Spleen (tissue), 11 donors: ENCODE measurements around the gene CCDC71L. TPM values are rescaled to one million over a fixed set of nuclear protein-coding genes. Genes with fewer than 3 reads are reported as not detected.

ENCODE experiments used
- DNase-seq: peaks from one replicate; pipeline ENCODE4 v3.0.0-alpha.2; 2020
- H3K27ac ChIP-seq, 8 donors: fragments of 200-600 bp; sonication (generic) in 7 of 8; 1 replicate in 4 of 8; 2 replicates in 4 of 8; pipeline versions ENCODE4 v1.5.0 to v1.8.0; 2016 to 2021; ENCODE audit warnings: inconsistent platforms in 4 of 8, mild to moderate bottlenecking in 4 of 8, moderate library complexity in 1 of 8
- H3K27me3 ChIP-seq, 7 donors: fragments of 200-600 bp; sonication (generic) in 6 of 7; replicated peaks in 1 of 7; 1 replicate in 4 of 7; 2 replicates in 3 of 7; pipeline versions ENCODE4 v1.5.0 to v1.8.0; 2016 to 2021; ENCODE audit warnings: inconsistent platforms in 3 of 7, mild to moderate bottlenecking in 1 of 7
- H3K36me3 ChIP-seq, 6 donors: fragments of 200-600 bp; sonication (generic) in 5 of 6; 1 replicate in 4 of 6; 2 replicates in 2 of 6; pipeline versions ENCODE4 v1.5.0 to v1.8.0; 2016 to 2021; ENCODE audit warnings: inconsistent platforms in 2 of 6
- H3K4me1 ChIP-seq, 6 donors: fragments of 200-600 bp; sonication (generic) in 5 of 6; 1 replicate in 3 of 6; 2 replicates in 3 of 6; pipeline versions ENCODE4 v1.5.0 to v1.8.0; 2016 to 2021; ENCODE audit warnings: inconsistent platforms in 3 of 6
- H3K4me3 ChIP-seq, 8 donors: fragments of 200-600 bp; sonication (generic) in 7 of 8; 1 replicate in 4 of 8; 2 replicates in 4 of 8; pipeline versions ENCODE4 v1.5.0 to v1.8.0; 2016 to 2021; ENCODE audit warnings: inconsistent platforms in 4 of 8, mild to moderate bottlenecking in 4 of 8, moderate library complexity in 2 of 8
- H3K9me3 ChIP-seq, 8 donors: fragments of 200-600 bp; sonication (generic) in 7 of 8; 1 replicate in 4 of 8; 2 replicates in 4 of 8; pipeline versions ENCODE4 v1.5.0 to v1.8.0; 2016 to 2021; ENCODE audit warnings: inconsistent platforms in 4 of 8
- POLR2A ChIP-seq, 3 donors: fragments of 450-650 bp; IDR thresholded peaks; one replicate each; pipeline ENCODE4 v1.5.1; 2017; ENCODE audit warnings: antibody characterized with exemption in 3 of 3, mild to moderate bottlenecking in 1 of 3
- POLR2AphosphoS5 ChIP-seq, 3 donors: sonication (generic); formaldehyde crosslinking; IDR thresholded peaks; one replicate each; pipeline ENCODE4 v1.5.1; 2017; ENCODE audit warnings: antibody characterized with exemption in 3 of 3
- WGBS, 5 donors: extraction: QIAGEN DNeasy Blood & Tissue Kit in 3 of 5; methylation state at CpG; one replicate each; pipeline versions ENCODE4 v1.1.5 to v1.1.7; 2013 to 2018; 5-methylcytosine and 5-hydroxymethylcytosine counted together
- intact Hi-C: fragments of 100-400 bp; cut with DNase I; formaldehyde crosslinking; loops from one replicate; pipeline ENCODE4 v1.15.0; 2023; ENCODE audit warnings: low total_unique reads
- polyA plus RNA-seq, 3 donors: library from polyadenylated mRNA; stranded (reverse); fragments of 200-250 nt; gene quantifications; one replicate each; pipeline ENCODE4 v1.2.1, GENCODE V29; 2013
- total RNA-seq, 7 donors: library from RNA; depleted of rRNA in 3 of 7; stranded (reverse); fragments of >200 nt in 3 of 7; fragmentation: NEBNext Ultra II Directional in 4 of 7; extraction: Animal tissue kit (Norgen Biotek cat#: 25700) in 4 of 7; gene quantifications; one replicate each; pipeline versions ENCODE4 v1.1.0 to v1.2.1, GENCODE V29; 2016 to 2021
- TF ChIP-seq, protein P1 (sequence below), 11 experiments: fragments of 200-600 bp in 7 of 11; fragments of 450-650 bp in 4 of 11; sonication (generic) in 4 of 11; IDR thresholded peaks in 8 of 11; conservative IDR thresholded peaks in 3 of 11; 1 replicate in 7 of 11; 2 replicates in 4 of 11; pipeline versions ENCODE4 v1.4.0 to v1.8.0; 2016 to 2021; ENCODE audit warnings: antibody characterized with exemption in 11 of 11, inconsistent platforms in 4 of 11, mild to moderate bottlenecking in 1 of 11
- donor health status: healthy with polysubstance abuse.
- donor health status: DM: no; HTN: no; CAD: no; lungs with moderate emphysema.
- donor health status: DM: no; HTN: no; CAD: no.
- donor health status: Bipolar disorder and iron deficiency.
- donor health status: healthy.
- donor health status: DM: no; HTN: no; CAD: no.
- donor health status: DM: yes; HTN: yes; CAD: no.

The CCDC71L gene
- total and polyA plus RNA-seq, 10 donors: 22.7 to 70.9 (median 36.4) TPM

GRCh38 chr7:106618480-106618879, 42.5 kb downstream of the CCDC71L start:
- no peaks in the 10 kb centered on the region for H3K27me3 ChIP-seq
- 70 to 86% (median 77%) methylated on average over 1 of the region's 1 CpG for WGBS, 5 donors
- no peak overlapping the region for H3K4me3 ChIP-seq
- peaks cover 0 to 9% (median 0%) of the 10 kb centered on the region in 6 donors for H3K4me1 ChIP-seq
- H3K9me3 ChIP-seq: peaks cover 0 to 29% (median 15%) of the 10 kb centered on the region in 8 donors
- TF ChIP-seq, protein P1, sequence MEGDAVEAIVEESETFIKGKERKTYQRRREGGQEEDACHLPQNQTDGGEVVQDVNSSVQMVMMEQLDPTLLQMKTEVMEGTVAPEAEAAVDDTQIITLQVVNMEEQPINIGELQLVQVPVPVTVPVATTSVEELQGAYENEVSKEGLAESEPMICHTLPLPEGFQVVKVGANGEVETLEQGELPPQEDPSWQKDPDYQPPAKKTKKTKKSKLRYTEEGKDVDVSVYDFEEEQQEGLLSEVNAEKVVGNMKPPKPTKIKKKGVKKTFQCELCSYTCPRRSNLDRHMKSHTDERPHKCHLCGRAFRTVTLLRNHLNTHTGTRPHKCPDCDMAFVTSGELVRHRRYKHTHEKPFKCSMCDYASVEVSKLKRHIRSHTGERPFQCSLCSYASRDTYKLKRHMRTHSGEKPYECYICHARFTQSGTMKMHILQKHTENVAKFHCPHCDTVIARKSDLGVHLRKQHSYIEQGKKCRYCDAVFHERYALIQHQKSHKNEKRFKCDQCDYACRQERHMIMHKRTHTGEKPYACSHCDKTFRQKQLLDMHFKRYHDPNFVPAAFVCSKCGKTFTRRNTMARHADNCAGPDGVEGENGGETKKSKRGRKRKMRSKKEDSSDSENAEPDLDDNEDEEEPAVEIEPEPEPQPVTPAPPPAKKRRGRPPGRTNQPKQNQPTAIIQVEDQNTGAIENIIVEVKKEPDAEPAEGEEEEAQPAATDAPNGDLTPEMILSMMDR (IDR thresholded peaks at IDR 0.05 in 8 of 11, conservative IDR thresholded peaks at IDR 0.05 in 3 of 11): no peak
- TF ChIP-seq POLR2A (IDR thresholded peaks at IDR 0.05) (no peak), POLR2AphosphoS5 (IDR thresholded peaks at IDR 0.05) (no peak)
- intact Hi-C loops: no loop called here
- DNase-seq: no peak
- no peaks in the 10 kb centered on the region for H3K36me3 ChIP-seq
- H3K27ac ChIP-seq: no peak overlapping the region

GRCh38 chr7:106617860-106618259, 43.1 kb downstream of the CCDC71L start:
- H3K27ac ChIP-seq: no peak overlapping the region
- no peak overlapping the region for H3K4me3 ChIP-seq
- intact Hi-C loops: no loop called here
- H3K4me1 ChIP-seq: peaks cover 0 to 9% (median 0%) of the 10 kb centered on the region in 6 donors
- DNase-seq: no peak
- H3K36me3 ChIP-seq: no peaks in the 10 kb centered on the region
- peaks cover 0 to 24% (median 16%) of the 10 kb centered on the region in 8 donors for H3K9me3 ChIP-seq
- H3K27me3 ChIP-seq: no peaks in the 10 kb centered on the region
- WGBS, 5 donors: 81 to 98% (median 82%) methylated on average over 2 of the region's 2 CpGs
- TF ChIP-seq, protein P1 (IDR thresholded peaks at IDR 0.05 in 8 of 11, conservative IDR thresholded peaks at IDR 0.05 in 3 of 11): no peak
- TF ChIP-seq POLR2AphosphoS5 (IDR thresholded peaks at IDR 0.05) (no peak), POLR2A (IDR thresholded peaks at IDR 0.05) (no peak)

GRCh38 chr7:106616708-106617051, 44.3 kb downstream of the CCDC71L start:
- H3K36me3 ChIP-seq: no peaks in the 10 kb centered on the region
- TF ChIP-seq POLR2A (IDR thresholded peaks at IDR 0.05) (no peak), POLR2AphosphoS5 (IDR thresholded peaks at IDR 0.05) (no peak)
- TF ChIP-seq, protein P1 (IDR thresholded peaks at IDR 0.05 in 8 of 11, conservative IDR thresholded peaks at IDR 0.05 in 3 of 11): no peak
- no peak overlapping the region for H3K4me3 ChIP-seq
- no peak overlapping the region for H3K27ac ChIP-seq
- no peaks in the 10 kb centered on the region for H3K27me3 ChIP-seq
- peaks cover 0 to 9% (median 0%) of the 10 kb centered on the region in 6 donors for H3K4me1 ChIP-seq
- H3K9me3 ChIP-seq: peaks cover 0 to 22% (median 11%) of the 10 kb centered on the region in 8 donors
- intact Hi-C loops: no loop called here
- DNase-seq: no peak

DNA sequence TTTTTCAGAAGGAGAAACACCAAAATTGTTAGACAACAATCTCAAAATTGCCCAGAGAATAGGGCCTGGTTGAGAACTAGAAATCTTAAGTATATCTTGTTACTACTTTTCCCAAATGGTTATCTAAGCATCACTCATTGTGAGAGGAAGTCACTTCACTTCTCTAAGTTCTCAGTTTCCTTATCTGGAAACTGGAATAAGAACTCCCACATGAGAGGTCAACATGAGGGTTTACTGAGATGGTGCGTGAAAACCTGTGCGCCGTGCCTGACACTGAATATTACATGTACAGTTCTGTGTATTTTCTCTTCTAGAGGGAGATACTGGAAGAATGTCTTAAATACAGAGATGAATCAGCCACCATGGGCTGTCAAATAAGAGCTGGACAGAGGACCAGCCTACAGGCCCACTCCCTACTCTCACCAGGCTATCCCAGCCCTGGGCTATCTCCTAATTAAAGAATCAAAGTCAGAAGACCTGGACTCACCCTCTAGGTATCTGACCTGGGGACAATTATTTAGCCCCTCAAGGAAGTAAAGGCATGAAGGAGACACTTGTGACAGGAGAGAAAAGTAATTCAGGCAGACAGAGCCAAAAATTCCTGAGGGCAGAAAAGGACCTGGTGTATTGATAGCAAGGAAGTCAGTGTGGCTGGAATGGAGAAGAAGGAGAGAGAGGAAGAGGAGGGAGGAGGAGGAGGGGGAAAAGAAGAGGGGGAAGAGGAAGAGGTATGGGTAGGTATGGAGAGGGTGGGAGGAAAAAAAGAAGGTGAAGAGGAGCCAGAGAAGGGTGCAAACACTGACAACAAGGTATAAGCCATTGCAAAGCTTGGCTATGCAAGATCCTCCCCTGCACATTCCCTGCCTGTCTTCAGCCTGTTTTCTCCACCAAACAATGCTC, 44.9 kb downstream of the CCDC71L start:
- H3K4me3 ChIP-seq: no peak overlapping the region
- no peaks in the 10 kb centered on the region for H3K36me3 ChIP-seq
- H3K4me1 ChIP-seq: peaks cover 0 to 9% (median 0%) of the 10 kb centered on the region in 6 donors
- no peaks in the 10 kb centered on the region for H3K27me3 ChIP-seq
- TF ChIP-seq POLR2AphosphoS5 (IDR thresholded peaks at IDR 0.05): no peak
- TF ChIP-seq POLR2A (IDR thresholded peaks at IDR 0.05): no peak
- TF ChIP-seq, protein P1 (IDR thresholded peaks at IDR 0.05 in 8 of 11, conservative IDR thresholded peaks at IDR 0.05 in 3 of 11): no peak
- peak overlapping the region in 1 of 8 donors; percentile 18 for H3K27ac ChIP-seq
- WGBS, 5 donors: 91 to 97% (median 93%) methylated on average over 3 of the region's 3 CpGs
- peaks cover 0 to 16% (median 5%) of the 10 kb centered on the region in 8 donors for H3K9me3 ChIP-seq
- no peak for DNase-seq
- intact Hi-C loops: no loop called here
